Calu3 (cell line): ENCODE measurements around the gene ARAF. TPM values are rescaled to one million over a fixed set of nuclear protein-coding genes. Genes with fewer than 3 reads are reported as not detected.

Experiments
- BruUV-seq: library from RNA; stranded (reverse); fragments of 400-500 nt; replicated peaks from 2 replicates; lab custom pipeline; 2021; lab: Mats Ljungman, UMichigan
- CTCF ChIA-PET: fragments of 300-600 bp; sonication (Branson Sonifier 250); formaldehyde crosslinking; loops from one replicate; lab custom pipeline; 2022; ENCODE audit warnings: antibody characterized with exemption; lab: Charles Lee
- DNase-seq: peaks from one replicate; pipeline ENCODE4 v3.0.0; 2022
- H3K27ac Mint-ChIP-seq: one replicate; pipeline ENCODE4 v1.8.0; 2022; ENCODE audit warnings: mixed read lengths; ENCODE audit not compliant: unreplicated experiment
- H3K27me3 Mint-ChIP-seq: one replicate; pipeline ENCODE4 v1.8.0; 2022; ENCODE audit warnings: mixed read lengths; ENCODE audit not compliant: unreplicated experiment
- H3K36me3 Mint-ChIP-seq: one replicate; pipeline ENCODE4 v1.8.0; 2022; ENCODE audit warnings: mild to moderate bottlenecking, moderate library complexity, mixed read lengths; ENCODE audit not compliant: insufficient read depth, unreplicated experiment
- H3K4me1 Mint-ChIP-seq: one replicate; pipeline ENCODE4 v1.8.0; 2022; ENCODE audit warnings: mild to moderate bottlenecking, low read depth, mixed read lengths; ENCODE audit not compliant: unreplicated experiment
- H3K4me3 Mint-ChIP-seq: one replicate; pipeline ENCODE4 v1.8.0; 2022; ENCODE audit warnings: mild to moderate bottlenecking, low read depth, moderate library complexity, mixed read lengths; ENCODE audit not compliant: unreplicated experiment
- H3K9me3 Mint-ChIP-seq: one replicate; pipeline ENCODE4 v1.8.0; 2022; ENCODE audit warnings: low read depth, mixed read lengths; ENCODE audit not compliant: unreplicated experiment
- CTCF ChIP-seq: fragments of 200-600 bp; IDR thresholded peaks from one replicate; pipeline ENCODE4 v1.8.0; 2022; ENCODE audit warnings: antibody characterized with exemption; ENCODE audit not compliant: unreplicated experiment
- intact Hi-C: fragments of 100-400 bp; cut with micrococcal nuclease; formaldehyde crosslinking; loops from one replicate; pipeline ENCODE4 v1.10.0; 2022; ENCODE audit not compliant: unreplicated experiment
- total RNA-seq: library from RNA; stranded (reverse); gene quantifications from 2 replicates; pipeline ENCODE4 v1.2.3, GENCODE V29; 2022

The ARAF gene
- total RNA-seq, 1 experiment from 2014 or later: 79.2 TPM

- no peaks in the 10 kb centered on the region for H3K9me3 Mint-ChIP-seq
- no peak overlapping the region for H3K4me3 Mint-ChIP-seq
- BruUV-seq: no TSS peak
- no peak for TF ChIP-seq CTCF
- H3K4me1 Mint-ChIP-seq: peaks cover 36% of the 10 kb centered on the region
- intact Hi-C loops: no loop called here
- CTCF ChIA-PET: no interaction called here
- H3K36me3 Mint-ChIP-seq: peaks cover 32% of the 10 kb centered on the region
- no peaks in the 10 kb centered on the region for H3K27me3 Mint-ChIP-seq
- H3K27ac Mint-ChIP-seq: no peak overlapping the region
- DNase-seq: no peak
Measured at GRCh38 chrX:47584714-47585113, 23.7 kb downstream of the ARAF start.

GRCh38 chrX:47585273-47585672, 24.3 kb downstream of the ARAF start:
- no peaks in the 10 kb centered on the region for H3K27me3 Mint-ChIP-seq
- H3K4me3 Mint-ChIP-seq: no peak overlapping the region
- H3K36me3 Mint-ChIP-seq: peaks cover 32% of the 10 kb centered on the region
- no peak for DNase-seq
- H3K27ac Mint-ChIP-seq: no peak overlapping the region
- CTCF ChIA-PET: no interaction called here
- no peaks in the 10 kb centered on the region for H3K9me3 Mint-ChIP-seq
- BruUV-seq: no TSS peak
- TF ChIP-seq CTCF: no peak
- intact Hi-C loops: no loop called here
- H3K4me1 Mint-ChIP-seq: peaks cover 36% of the 10 kb centered on the region

GRCh38 chrX:47586043-47586787, 25.2 kb downstream of the ARAF start:
- no TSS peak for BruUV-seq
- CTCF ChIA-PET: no interaction called here
- Mint-ChIP-seq H3K4me1 (peaks cover 36% of the 10 kb centered on the region), H3K4me3 (no peak overlapping the region), H3K9me3 (no peaks in the 10 kb centered on the region), H3K36me3 (peaks cover 31% of the 10 kb centered on the region), H3K27me3 (no peaks in the 10 kb centered on the region), H3K27ac (no peak overlapping the region)
- DNase-seq: no peak
- intact Hi-C loops: no loop called here
- no peak for TF ChIP-seq CTCF

GRCh38 chrX:47587091-47587891, 26.3 kb downstream of the ARAF start:
- CTCF ChIA-PET: no interaction called here
- no peak for DNase-seq
- H3K27me3 Mint-ChIP-seq: no peaks in the 10 kb centered on the region
- no peaks in the 10 kb centered on the region for H3K9me3 Mint-ChIP-seq
- H3K27ac Mint-ChIP-seq: no peak overlapping the region
- H3K4me1 Mint-ChIP-seq: peaks cover 27% of the 10 kb centered on the region
- TF ChIP-seq CTCF: no peak
- H3K4me3 Mint-ChIP-seq: no peak overlapping the region
- no TSS peak for BruUV-seq
- intact Hi-C loops: no loop called here
- H3K36me3 Mint-ChIP-seq: peaks cover 20% of the 10 kb centered on the region
